ENCODE data around the gene AQP3. TPM values are rescaled to one million over a fixed set of nuclear protein-coding genes. Genes with fewer than 3 reads are reported as not detected.

Gene AQP3
- total RNA-seq, 4 donors from 2014 or later: 3.9 to 100 (median 15.5) TPM

- 89 to 100% methylated on average over 2 to 3 of the region's 16 CpGs for WGBS, 2 donors (ENCODE audit: low coverage in 1 of 2)
- no peak overlapping the region for H3K27ac ChIP-seq
- no peaks in the 10 kb centered on the region for H3K36me3 ChIP-seq
- H3K27me3 ChIP-seq: peaks cover 18% of the 10 kb centered on the region
- no peaks in the 10 kb centered on the region for H3K9me3 ChIP-seq
- no peak for TF ChIP-seq EP300 (IDR thresholded peaks at IDR 0.05)
- TF ChIP-seq CTCF (IDR thresholded peaks at IDR 0.05): no peak
- TF ChIP-seq POLR2AphosphoS5 (IDR thresholded peaks at IDR 0.05): no peak
- TF ChIP-seq POLR2A (IDR thresholded peaks at IDR 0.05): no peak
- ATAC-seq: no peak
- no peaks in the 10 kb centered on the region for H3K4me1 ChIP-seq
- H3K4me3 ChIP-seq: no peak overlapping the region
Measured at GRCh38 chr9:33434317-33435105, 12.9 kb downstream of the AQP3 start.

GRCh38 chr9:33433871-33434270 is 13.5 kb downstream of the AQP3 start:
- Histone ChIP-seq H3K36me3 (no peaks in the 10 kb centered on the region), H3K9me3 (no peaks in the 10 kb centered on the region), H3K27me3 (peaks cover 18% of the 10 kb centered on the region), H3K27ac (no peak overlapping the region), H3K4me1 (no peaks in the 10 kb centered on the region), H3K4me3 (no peak overlapping the region)
- no peak for ATAC-seq
- WGBS, 2 donors (ENCODE audit: low coverage in 1 of 2): 74 to 90% methylated on average over 5 of the region's 8 CpGs
- TF ChIP-seq POLR2AphosphoS5 (IDR thresholded peaks at IDR 0.05) (no peak), CTCF (IDR thresholded peaks at IDR 0.05) (no peak), EP300 (IDR thresholded peaks at IDR 0.05) (no peak), POLR2A (IDR thresholded peaks at IDR 0.05) (no peak)

- Histone ChIP-seq H3K36me3 (no peaks in the 10 kb centered on the region), H3K27me3 (peaks cover 12% of the 10 kb centered on the region), H3K4me3 (no peak overlapping the region), H3K9me3 (no peaks in the 10 kb centered on the region), H3K27ac (no peak overlapping the region), H3K4me1 (no peaks in the 10 kb centered on the region)
- no peak for TF ChIP-seq CTCF (IDR thresholded peaks at IDR 0.05)
- no peak for TF ChIP-seq EP300 (IDR thresholded peaks at IDR 0.05)
- TF ChIP-seq POLR2A (IDR thresholded peaks at IDR 0.05): no peak
- TF ChIP-seq POLR2AphosphoS5 (IDR thresholded peaks at IDR 0.05): no peak
- 91 to 100% methylated on average over 1 to 2 of the region's 2 CpGs for WGBS, 2 donors (ENCODE audit: low coverage in 1 of 2)
- ATAC-seq: no peak
Measured at GRCh38 chr9:33431420-33431819, 16.0 kb downstream of the AQP3 start.

- Histone ChIP-seq H3K27ac (no peak overlapping the region), H3K4me3 (no peak overlapping the region), H3K9me3 (no peaks in the 10 kb centered on the region), H3K27me3 (peaks cover 8% of the 10 kb centered on the region), H3K4me1 (no peaks in the 10 kb centered on the region), H3K36me3 (no peaks in the 10 kb centered on the region)
- TF ChIP-seq POLR2AphosphoS5 (IDR thresholded peaks at IDR 0.05) (no peak), POLR2A (IDR thresholded peaks at IDR 0.05) (no peak), CTCF (IDR thresholded peaks at IDR 0.05) (no peak)
- ATAC-seq: no peak
- WGBS, 2 donors (ENCODE audit: low coverage in 1 of 2): 13 to 20% methylated on average over 1 of the region's 1 CpG
Measured at GRCh38 chr9:33430942-33431341, 16.5 kb downstream of the AQP3 start.
